HCEC 1CT (cell line): ENCODE results near the gene PCDHAC1.
"Not testable (repeated sequence)": the region's sequence is repeated elsewhere in the genome, so short reads cannot be mapped to it uniquely, and the experiment has no call there.

Source experiments
- DNase-seq: peaks from one replicate; pipeline ENCODE4 v3.0.0-alpha.2; 2017

The PCDHAC1 gene

GRCh38 chr5:140925806-140926442 lies at the start of gene PCDHAC1:
Gene PCDHAC1, plus strand, starts transcription at chr5:140926299. Its CDS starts 594 bp downstream, at chr5:140926893.
- DNase-seq, result no peak

GRCh38 chr5:140876541-140877261 lies 49.4 kb upstream of the PCDHAC1 start:
- not testable (repeated sequence) for DNase-seq

GRCh38 chr5:140877262-140877581 lies 48.9 kb upstream of the PCDHAC1 start:
- no peak for DNase-seq

- DNase-seq, result no peak
Measured at GRCh38 chr5:140881889-140882590, 44.1 kb upstream of the PCDHAC1 start, which contains the start of gene PCDHA13. Gene PCDHA13, plus strand, starts transcription at chr5:140882124. Its CDS starts 145 bp downstream, at chr5:140882269.

- no peak for DNase-seq
Measured at GRCh38 chr5:140882591-140882899, 43.6 kb upstream of the PCDHAC1 start.

- no peak for DNase-seq
Measured at GRCh38 chr5:140883373-140883772, 42.7 kb upstream of the PCDHAC1 start.

- no peak for DNase-seq
Measured at GRCh38 chr5:140883927-140884697, 42.0 kb upstream of the PCDHAC1 start.

- DNase-seq, result no peak
Measured at GRCh38 chr5:140916325-140916724, 9.8 kb upstream of the PCDHAC1 start.

GRCh38 chr5:140923601-140924000 lies 2.5 kb upstream of the PCDHAC1 start:
- no peak for DNase-seq

GRCh38 chr5:140926443-140927227 lies 536 bp downstream of the PCDHAC1 start:
- DNase-seq, result no peak

GRCh38 chr5:140927228-140927573 lies 1.1 kb downstream of the PCDHAC1 start:
- DNase-seq, result no peak

- no peak for DNase-seq
Measured at GRCh38 chr5:140934964-140935606, 9.0 kb downstream of the PCDHAC1 start.

- DNase-seq, result no peak
Measured at GRCh38 chr5:140946578-140946977, 20.5 kb downstream of the PCDHAC1 start.

GRCh38 chr5:140951636-140952035 lies 25.5 kb downstream of the PCDHAC1 start:
- no peak for DNase-seq

GRCh38 chr5:140953234-140953633 lies 27.1 kb downstream of the PCDHAC1 start:
- no peak for DNase-seq

- no peak for DNase-seq
Measured at GRCh38 chr5:140962190-140962589, 36.1 kb downstream of the PCDHAC1 start.

GRCh38 chr5:140964356-140964755 lies 38.3 kb downstream of the PCDHAC1 start:
- no peak for DNase-seq

GRCh38 chr5:140965905-140966292 lies 39.8 kb downstream of the PCDHAC1 start:
- no peak for DNase-seq

- no peak for DNase-seq
Measured at GRCh38 chr5:140966293-140967225, 40.5 kb downstream of the PCDHAC1 start, which contains the start of gene PCDHAC2. Gene PCDHAC2, plus strand, starts transcription at chr5:140966476. Its CDS starts 291 bp downstream, at chr5:140966767.

GRCh38 chr5:140967226-140967893 lies 41.3 kb downstream of the PCDHAC1 start:
- DNase-seq, result no peak
